Thymus (tissue), 11 donors: ENCODE results near the gene CAPNS2. TPM values are rescaled to one million over a fixed set of nuclear protein-coding genes. Genes with fewer than 3 reads are reported as not detected.

ENCODE experiments used
- DNase-seq, 9 donors: peaks; one replicate each; pipeline ENCODE4 v3.0.0-alpha.2; 2013; ENCODE audit warnings: low spot score in 9 of 9, low read depth in 6 of 9, missing footprints in 1 of 9
- H3K27ac ChIP-seq, 2 donors: one replicate each; pipeline ENCODE4 v1.5.1; 2013; ENCODE audit warnings: control low read depth in 1 of 2, low read depth in 1 of 2, low read length in 1 of 2, mild to moderate bottlenecking in 1 of 2, moderate library complexity in 1 of 2
- H3K27me3 ChIP-seq, 2 donors: one replicate each; pipeline ENCODE4 v1.5.1; 2013; ENCODE audit warnings: low read length in 1 of 2; ENCODE audit not compliant: control insufficient read depth in 2 of 2, insufficient read depth in 1 of 2
- H3K36me3 ChIP-seq, 2 donors: one replicate each; pipeline ENCODE4 v1.5.1; 2013; ENCODE audit warnings: low read length in 1 of 2, mild to moderate bottlenecking in 1 of 2, moderate library complexity in 1 of 2; ENCODE audit not compliant: control insufficient read depth in 2 of 2, insufficient read depth in 2 of 2
- H3K4me1 ChIP-seq, 2 donors: one replicate each; pipeline ENCODE4 v1.5.1; 2013; ENCODE audit warnings: low read length in 2 of 2; ENCODE audit not compliant: control insufficient read depth in 2 of 2, insufficient read depth in 2 of 2
- H3K4me3 ChIP-seq, 2 donors: one replicate each; pipeline ENCODE4 v1.5.1; 2013; ENCODE audit warnings: low read length in 2 of 2, control low read depth in 1 of 2, mild to moderate bottlenecking in 1 of 2
- H3K9me3 ChIP-seq, 2 donors: one replicate each; pipeline ENCODE4 v1.5.1; 2013; ENCODE audit warnings: low read length in 1 of 2, mild to moderate bottlenecking in 1 of 2; ENCODE audit not compliant: control insufficient read depth in 2 of 2, insufficient read depth in 1 of 2
- WGBS: extraction: QIAGEN DNeasy Blood & Tissue Kit; methylation state at CpG from one replicate; pipeline ENCODE4 v1.1.7; 2013; 5-methylcytosine and 5-hydroxymethylcytosine counted together
- polyA plus RNA-seq: library from polyadenylated mRNA; stranded (reverse); fragments of 200-250 nt; gene quantifications from one replicate; pipeline ENCODE4 v1.2.3, GENCODE V29; 2013
- total RNA-seq: library from RNA; stranded (reverse); fragments of 120-200 nt; gene quantifications from one replicate; pipeline ENCODE4 v1.2.4, GENCODE V29; 2013
- donor health status: healthy.

Gene CAPNS2
- total and polyA plus RNA-seq, 2 donors = 0.19 to 1.7 TPM

GRCh38 chr16:55539488-55539887 is 27.0 kb upstream of the CAPNS2 start:
- H3K36me3 ChIP-seq = no peaks in the 10 kb centered on the region
- H3K9me3 ChIP-seq = no peaks in the 10 kb centered on the region
- 78% methylated on average over 1 of the region's 1 CpG for WGBS
- DNase-seq = no peak
- no peaks in the 10 kb centered on the region for H3K27me3 ChIP-seq
- no peak overlapping the region for H3K4me3 ChIP-seq
- H3K4me1 ChIP-seq = no peaks in the 10 kb centered on the region
- H3K27ac ChIP-seq = no peak overlapping the region

- DNase-seq = no peak
- Histone ChIP-seq H3K36me3 (no peaks in the 10 kb centered on the region), H3K4me1 (no peaks in the 10 kb centered on the region), H3K9me3 (no peaks in the 10 kb centered on the region), H3K4me3 (no peak overlapping the region), H3K27me3 (no peaks in the 10 kb centered on the region), H3K27ac (no peak overlapping the region)
- 92% methylated on average over 1 of the region's 1 CpG for WGBS
Observed at GRCh38 chr16:55540221-55540620, 26.3 kb upstream of the CAPNS2 start.

- WGBS = 100% methylated on average over 1 of the region's 1 CpG
- H3K4me3 ChIP-seq = no peak overlapping the region
- no peak overlapping the region for H3K27ac ChIP-seq
- no peaks in the 10 kb centered on the region for H3K27me3 ChIP-seq
- no peaks in the 10 kb centered on the region for H3K36me3 ChIP-seq
- no peak for DNase-seq
- no peaks in the 10 kb centered on the region for H3K9me3 ChIP-seq
- H3K4me1 ChIP-seq = no peaks in the 10 kb centered on the region
Observed at GRCh38 chr16:55542459-55543082, 23.9 kb upstream of the CAPNS2 start.

GRCh38 chr16:55543472-55543871 is 23.0 kb upstream of the CAPNS2 start:
- 74% methylated on average over 2 of the region's 2 CpGs for whole genome bisulfite sequencing
- no peaks in the 10 kb centered on the region for H3K9me3 ChIP-seq
- H3K36me3 ChIP-seq = no peaks in the 10 kb centered on the region
- H3K27me3 ChIP-seq = no peaks in the 10 kb centered on the region
- no peak overlapping the region for H3K4me3 ChIP-seq
- no peak overlapping the region for H3K27ac ChIP-seq
- DNase-seq = no peak
- no peaks in the 10 kb centered on the region for H3K4me1 ChIP-seq

GRCh38 chr16:55552621-55553020 is 13.9 kb upstream of the CAPNS2 start:
- Histone ChIP-seq H3K4me1 (no peaks in the 10 kb centered on the region), H3K27me3 (no peaks in the 10 kb centered on the region), H3K4me3 (no peak overlapping the region), H3K9me3 (no peaks in the 10 kb centered on the region), H3K36me3 (no peaks in the 10 kb centered on the region), H3K27ac (no peak overlapping the region)
- DNase-seq = no peak

GRCh38 chr16:55555436-55555835 is 11.0 kb upstream of the CAPNS2 start:
- no peak overlapping the region for H3K4me3 ChIP-seq
- WGBS = 91% methylated on average over 2 of the region's 2 CpGs
- no peak for DNase-seq
- no peaks in the 10 kb centered on the region for H3K4me1 ChIP-seq
- no peak overlapping the region for H3K27ac ChIP-seq
- no peaks in the 10 kb centered on the region for H3K36me3 ChIP-seq
- H3K27me3 ChIP-seq = no peaks in the 10 kb centered on the region
- H3K9me3 ChIP-seq = no peaks in the 10 kb centered on the region

- no peak for DNase-seq
Observed at GRCh38 chr16:55557186-55557585, 9.3 kb upstream of the CAPNS2 start.

GRCh38 chr16:55559233-55559632 is 7.3 kb upstream of the CAPNS2 start:
- Histone ChIP-seq H3K36me3 (no peaks in the 10 kb centered on the region), H3K27me3 (no peaks in the 10 kb centered on the region), H3K4me1 (no peaks in the 10 kb centered on the region), H3K27ac (no peak overlapping the region), H3K4me3 (no peak overlapping the region), H3K9me3 (no peaks in the 10 kb centered on the region)
- no peak for DNase-seq

More at GRCh38 chr16:55557186-55557585, 9.3 kb upstream of the CAPNS2 start:
- Histone ChIP-seq H3K4me1 (no peaks in the 10 kb centered on the region), H3K27ac (no peak overlapping the region), H3K27me3 (no peaks in the 10 kb centered on the region), H3K9me3 (no peaks in the 10 kb centered on the region), H3K36me3 (no peaks in the 10 kb centered on the region), H3K4me3 (no peak overlapping the region)

- H3K4me1 ChIP-seq = no peaks in the 10 kb centered on the region
- 92% methylated on average over 1 of the region's 1 CpG for WGBS
- no peak overlapping the region for H3K27ac ChIP-seq
Observed at GRCh38 chr16:55559933-55560516, 6.5 kb upstream of the CAPNS2 start.

More at GRCh38 chr16:55559933-55560516, 6.5 kb upstream of the CAPNS2 start:
- no peaks in the 10 kb centered on the region for H3K9me3 ChIP-seq
- H3K27me3 ChIP-seq = no peaks in the 10 kb centered on the region
- H3K36me3 ChIP-seq = no peaks in the 10 kb centered on the region
- DNase-seq = no peak
- H3K4me3 ChIP-seq = no peak overlapping the region
